ENCODE measurements around the gene SOCS6.
"Not testable (repeated sequence)": the region's sequence is repeated elsewhere in the genome, so short reads cannot be mapped to it uniquely, and the experiment has no call there.

Gene SOCS6

GRCh38 chr18:70322385-70322784, 33.5 kb downstream of the SOCS6 start:
- DNase-seq (ENCODE audit: low spot score) = no peak

GRCh38 chr18:70322928-70323327, 34.1 kb downstream of the SOCS6 start:
- no peak for DNase-seq (ENCODE audit: low spot score)

GRCh38 chr18:70324897-70325296, 36.1 kb downstream of the SOCS6 start:
- no peak for DNase-seq (ENCODE audit: low spot score)

- no peak for DNase-seq (ENCODE audit: low spot score)
Measured at GRCh38 chr18:70326255-70326654, 37.4 kb downstream of the SOCS6 start.

GRCh38 chr18:70328169-70328568, 39.3 kb downstream of the SOCS6 start:
- no peak for DNase-seq (ENCODE audit: low spot score)

- no peak for DNase-seq (ENCODE audit: low spot score)
Measured at GRCh38 chr18:70329071-70329470, 40.2 kb downstream of the SOCS6 start.

GRCh38 chr18:70330887-70331286, 42.0 kb downstream of the SOCS6 start:
- DNase-seq (ENCODE audit: low spot score) = no peak

GRCh38 chr18:70331456-70332097, 42.7 kb downstream of the SOCS6 start:
- DNase-seq (ENCODE audit: low spot score) = no peak

- no peak for DNase-seq (ENCODE audit: low spot score)
Measured at GRCh38 chr18:70332694-70333093, 43.8 kb downstream of the SOCS6 start.

- DNase-seq (ENCODE audit: low spot score) = no peak
Measured at GRCh38 chr18:70333316-70333715, 44.5 kb downstream of the SOCS6 start.

GRCh38 chr18:70333757-70334156, 44.9 kb downstream of the SOCS6 start:
- no peak for DNase-seq (ENCODE audit: low spot score)

- no peak for DNase-seq (ENCODE audit: low spot score)
Measured at GRCh38 chr18:70334264-70334663, 45.4 kb downstream of the SOCS6 start.

- DNase-seq (ENCODE audit: low spot score) = no peak
Measured at GRCh38 chr18:70334728-70335329, 46.0 kb downstream of the SOCS6 start.

- no peak for DNase-seq (ENCODE audit: low spot score)
Measured at GRCh38 chr18:70335892-70336726, 47.3 kb downstream of the SOCS6 start.

- DNase-seq (ENCODE audit: low spot score) = peak; percentile 51
Measured at GRCh38 chr18:70337139-70337972, 48.5 kb downstream of the SOCS6 start.

- DNase-seq (ENCODE audit: low spot score) = no peak
Measured at GRCh38 chr18:70338890-70339289, 50.0 kb downstream of the SOCS6 start.

- DNase-seq (ENCODE audit: low spot score) = no peak
Measured at GRCh38 chr18:70339915-70340314, 51.1 kb downstream of the SOCS6 start.

GRCh38 chr18:70348481-70348880, 59.6 kb downstream of the SOCS6 start:
- not testable (repeated sequence) for DNase-seq (ENCODE audit: low spot score)

- DNase-seq (ENCODE audit: low spot score) = no peak
Measured at GRCh38 chr18:70349316-70349715, 60.5 kb downstream of the SOCS6 start.

GRCh38 chr18:70354080-70354479, 65.2 kb downstream of the SOCS6 start:
- DNase-seq (ENCODE audit: low spot score) = no peak

GRCh38 chr18:70354771-70355170, 65.9 kb downstream of the SOCS6 start:
- DNase-seq (ENCODE audit: low spot score) = no peak
